H1 (cell line): ENCODE data around the gene MTFMT. TPM values are rescaled to one million over a fixed set of nuclear protein-coding genes. Genes with fewer than 3 reads are reported as not detected.
"Not testable (repeated sequence)": the region's sequence is repeated elsewhere in the genome, so short reads cannot be mapped to it uniquely, and the experiment has no call there.

ENCODE experiments used
- CTCF ChIA-PET: fragments of 300-600 bp; sonication (Branson Sonifier 250); formaldehyde crosslinking; loops from one replicate; lab custom pipeline; 2021; ENCODE audit not compliant: partially characterized antibody; lab: Charles Lee
- POLR2A ChIA-PET: fragments of 300-600 bp; sonication (Branson Sonifier 250); formaldehyde crosslinking; loops from one replicate; lab custom pipeline; 2021; ENCODE audit warnings: inconsistent platforms; ENCODE audit not compliant: partially characterized antibody; lab: Charles Lee
- DNase-seq, 2 experiments: peaks; one replicate each; pipeline versions ENCODE4 v3.0.0 to v3.0.0-alpha.2; 2010 to 2022; ENCODE audit warnings: low spot score in 2 of 2, low read depth in 1 of 2, mixed read lengths in 1 of 2
- FAIRE-seq: peaks from 2 replicates; lab custom pipeline; 2011; peaks lifted over from hg19 to GRCh38; lab: Jason Lieb, UNC
- H2AFZ ChIP-seq: 2 replicates; pipeline ENCODE4 v1.8.1; 2012; ENCODE audit warnings: low read length, inconsistent platforms
- H2AK5ac ChIP-seq: 2 replicates; pipeline ENCODE4 v1.6.1; 2013; ENCODE audit warnings: low read depth, low read length
- H2BK120ac ChIP-seq: replicated peaks from 2 replicates; pipeline ENCODE3; 2013; ENCODE audit warnings: low read depth, low read length, inconsistent platforms
- H2BK12ac ChIP-seq: 2 replicates; pipeline ENCODE4 v1.6.1; 2013; ENCODE audit warnings: low read depth, low read length
- H2BK15ac ChIP-seq: 2 replicates; pipeline ENCODE4 v1.6.1; 2013; ENCODE audit warnings: low read length
- H2BK20ac ChIP-seq: 2 replicates; pipeline ENCODE4 v1.6.1; 2013; ENCODE audit warnings: low read length
- H2BK5ac ChIP-seq: 2 replicates; pipeline ENCODE4 v1.6.1; 2013; ENCODE audit warnings: low read depth, low read length
- H3K14ac ChIP-seq: 2 replicates; pipeline ENCODE4 v1.6.1; 2013; ENCODE audit warnings: inconsistent platforms; ENCODE audit not compliant: insufficient read length
- H3K18ac ChIP-seq: 2 replicates; pipeline ENCODE4 v1.6.1; 2013; ENCODE audit warnings: low read length; ENCODE audit errors: extremely low read depth
- H3K23ac ChIP-seq: 2 replicates; pipeline ENCODE4 v1.6.1; 2013; ENCODE audit warnings: inconsistent platforms; ENCODE audit not compliant: insufficient read length
- H3K23me2 ChIP-seq: 2 replicates; pipeline ENCODE4 v1.6.1; 2013; ENCODE audit warnings: low read depth, low read length
- H3K27ac ChIP-seq: 2 replicates; pipeline ENCODE4 v1.6.1; 2011; ENCODE audit warnings: low read depth, low read length, inconsistent platforms
- H3K27me3 ChIP-seq, 4 experiments: replicated peaks in 1 of 4; 1 replicate in 1 of 4; 2 replicates in 3 of 4; pipeline versions ENCODE4 v1.6.1 to v1.8.1; 2011 to 2013; ENCODE audit warnings: low read length in 3 of 4, mild to moderate bottlenecking in 3 of 4, inconsistent platforms in 2 of 4, mixed read lengths in 2 of 4, moderate library complexity in 1 of 4; ENCODE audit not compliant: control insufficient read depth in 3 of 4, insufficient read depth in 3 of 4; ENCODE audit errors: extremely low read depth in 1 of 4
- H3K36me3 ChIP-seq, 4 experiments: 2 replicates each; pipeline versions ENCODE4 v1.6.1 to v1.8.1; 2011 to 2013; ENCODE audit warnings: mild to moderate bottlenecking in 4 of 4, low read length in 3 of 4, moderate library complexity in 2 of 4, control low read depth in 1 of 4, inconsistent platforms in 1 of 4; ENCODE audit not compliant: insufficient read depth in 4 of 4, control insufficient read depth in 2 of 4
- H3K4ac ChIP-seq: replicated peaks from 2 replicates; pipeline ENCODE3; 2013; ENCODE audit warnings: low read length, low read depth, mixed read lengths, inconsistent platforms; ENCODE audit not compliant: insufficient read length
- H3K4me1 ChIP-seq, 4 experiments: replicated peaks in 1 of 4; 1 replicate in 1 of 4; 2 replicates in 3 of 4; pipeline versions ENCODE4 v1.6.1 to v1.8.1; 2011 to 2013; ENCODE audit warnings: low read length in 3 of 4, inconsistent platforms in 2 of 4, mixed read lengths in 1 of 4; ENCODE audit not compliant: insufficient read depth in 4 of 4, control insufficient read depth in 3 of 4
- H3K4me2 ChIP-seq, 2 experiments: 2 replicates each; pipeline versions ENCODE4 v1.6.1 to v1.8.1; 2011 to 2013; ENCODE audit warnings: low read depth in 2 of 2, low read length in 2 of 2, control low read depth in 1 of 2, inconsistent platforms in 1 of 2, mild to moderate bottlenecking in 1 of 2; ENCODE audit not compliant: insufficient read depth in 1 of 2
- H3K4me3 ChIP-seq, 4 experiments: fragments of 200-600, 300-600 bp in 1 of 4; sonication (generic), shearing (Covaris generic), sonication (Bioruptor Twin) in 1 of 4; 2 replicates each; pipeline versions ENCODE4 v1.5.1 to v1.8.1; 2011 to 2016; ENCODE audit warnings: low read length in 4 of 4, low read depth in 3 of 4, control low read depth in 2 of 4, inconsistent platforms in 2 of 4, mild to moderate bottlenecking in 2 of 4, mixed read lengths in 1 of 4, moderate library complexity in 1 of 4; ENCODE audit not compliant: insufficient read depth in 2 of 4; ENCODE audit errors: extremely low read depth in 1 of 4
- H3K56ac ChIP-seq: replicated peaks from 2 replicates; pipeline ENCODE3; 2013; ENCODE audit warnings: low read depth, mild to moderate bottlenecking, mixed read lengths, low read length, inconsistent platforms; ENCODE audit not compliant: insufficient read length
- H3K79me1 ChIP-seq: 2 replicates; pipeline ENCODE4 v1.6.1; 2013; ENCODE audit warnings: low read depth, low read length, control low read depth
- H3K79me2 ChIP-seq, 2 experiments: 2 replicates each; pipeline versions ENCODE4 v1.6.1 to v1.8.1; 2012 to 2013; ENCODE audit warnings: low read length in 2 of 2, mild to moderate bottlenecking in 2 of 2, inconsistent platforms in 1 of 2; ENCODE audit not compliant: insufficient read depth in 2 of 2, control insufficient read depth in 1 of 2
- H3K9ac ChIP-seq, 4 experiments: replicated peaks in 1 of 4; 1 replicate in 1 of 4; 2 replicates in 3 of 4; pipeline versions ENCODE4 v1.6.1 to v1.8.1; 2011 to 2013; ENCODE audit warnings: low read depth in 3 of 4, low read length in 3 of 4, control low read depth in 2 of 4, mild to moderate bottlenecking in 2 of 4, moderate library complexity in 2 of 4, inconsistent platforms in 1 of 4; ENCODE audit errors: extremely low read depth in 1 of 4
- H3K9me3 ChIP-seq, 2 experiments: 2 replicates each; pipeline versions ENCODE4 v1.6.1 to v1.8.1; 2012 to 2013; ENCODE audit warnings: mild to moderate bottlenecking in 2 of 2, moderate library complexity in 2 of 2, control low read depth in 1 of 2, inconsistent platforms in 1 of 2, low read depth in 1 of 2, low read length in 1 of 2, mixed read lengths in 1 of 2; ENCODE audit not compliant: insufficient read depth in 2 of 2
- H4K20me1 ChIP-seq, 2 experiments: replicated peaks in 1 of 2; 2 replicates each; pipeline versions ENCODE3 to v1.8.1; 2011 to 2013; ENCODE audit warnings: inconsistent platforms in 2 of 2, low read length in 2 of 2, mild to moderate bottlenecking in 1 of 2; ENCODE audit not compliant: insufficient read depth in 2 of 2, control insufficient read depth in 1 of 2
- H4K5ac ChIP-seq: 2 replicates; pipeline ENCODE4 v1.6.1; 2013; ENCODE audit warnings: low read length, low read depth, mixed read lengths, inconsistent platforms; ENCODE audit not compliant: insufficient read length
- H4K8ac ChIP-seq: 2 replicates; pipeline ENCODE4 v1.8.0; 2013; ENCODE audit warnings: mild to moderate bottlenecking, moderate library complexity, low read length, inconsistent platforms; ENCODE audit not compliant: insufficient read depth; ENCODE audit errors: extremely low read depth
- H4K91ac ChIP-seq: replicated peaks from 2 replicates; pipeline ENCODE3; 2013; ENCODE audit warnings: low read length, mixed read lengths, inconsistent platforms; ENCODE audit not compliant: insufficient read length
- WGBS, 2 experiments: shearing (Covaris generic) in 1 of 2; methylation state at CpG; one replicate each; pipeline versions ENCODE4 v1.1.6 to v1.1.7; 2013 to 2015; ENCODE audit warnings: low lambda C conversion rate in 2 of 2, mixed read lengths in 2 of 2, inconsistent platforms in 1 of 2, low coverage in 1 of 2, missing lambda C conversion rate in 1 of 2; ENCODE audit not compliant: insufficient replicate concordance in 2 of 2, insufficient coverage in 1 of 2, insufficient read length in 1 of 2; ENCODE audit errors: extremely low coverage in 1 of 2, missing lambda C conversion rate in 1 of 2; 5-methylcytosine and 5-hydroxymethylcytosine counted together
- polyA plus RNA-seq, 7 experiments: library from polyadenylated mRNA; depleted of rRNA in 3 of 7; stranded (reverse) in 5 of 7; unstranded in 2 of 7; fragments of >200 nt in 5 of 7; fragments of 200-250 nt in 2 of 7; gene quantifications; 1 replicate in 5 of 7; 2 replicates in 1 of 7; 4 replicates in 1 of 7; pipeline versions ENCODE4 v1.2.1 to v1.2.3, GENCODE V29; 2011 to 2013; ENCODE audit warnings: missing spikeins in 2 of 7, mixed read lengths in 2 of 7
- total RNA-seq: library from RNA; stranded (reverse); fragmentation: NEBNext Ultra II Directional; extraction: Animal tissue kit (Norgen Biotek cat#: 25700); gene quantifications from 2 replicates; pipeline ENCODE4 v1.2.1, GENCODE V29; 2021

MTFMT gene
- total and polyA plus RNA-seq, 2 of the 8 experiments (the other 6 are each of a cell fraction or from before 2014, with no cell fraction given): 7.7 to 20.8 TPM

DNA sequence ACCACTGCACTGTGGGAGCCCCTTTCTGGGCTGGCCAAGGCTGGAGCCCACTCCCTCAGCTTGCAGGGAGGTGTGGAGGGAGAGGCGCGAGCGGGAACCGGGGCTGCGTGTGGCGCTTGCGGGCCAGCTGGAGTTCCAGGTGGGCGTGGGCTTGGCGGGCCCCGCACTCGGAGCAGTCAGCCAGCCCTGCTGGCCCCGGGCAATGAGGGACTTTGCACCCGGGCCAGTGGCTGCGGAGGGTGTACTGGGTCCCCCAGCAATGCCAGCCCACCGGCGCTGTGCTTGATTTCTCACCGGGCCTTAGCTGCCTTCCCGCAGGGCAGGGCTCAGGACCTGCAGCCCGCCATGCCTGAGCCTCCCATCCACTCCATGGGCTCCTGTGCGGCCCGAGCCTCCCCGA is 45.5 kb upstream of the MTFMT start:
- not testable (repeated sequence) for H3K27me3 ChIP-seq, H3K79me1 ChIP-seq, H3K14ac ChIP-seq, H3K4ac ChIP-seq, H3K27ac ChIP-seq, H2BK20ac ChIP-seq, H4K8ac ChIP-seq, H3K18ac ChIP-seq, H4K5ac ChIP-seq, H3K9ac ChIP-seq, H3K36me3 ChIP-seq, H3K79me2 ChIP-seq, DNase-seq, H3K9me3 ChIP-seq, H4K91ac ChIP-seq, H3K56ac ChIP-seq, H3K23me2 ChIP-seq, H3K4me1 ChIP-seq, H2AFZ ChIP-seq, FAIRE-seq, H3K4me2 ChIP-seq, H2BK12ac ChIP-seq, H2AK5ac ChIP-seq, H2BK120ac ChIP-seq, H3K23ac ChIP-seq, H4K20me1 ChIP-seq, H2BK15ac ChIP-seq, H3K4me3 ChIP-seq, H2BK5ac ChIP-seq
- ChIA-PET POLR2A (interaction anchor here (1.0 to 1.1 kb wide), 2 partner anchors 14 to 21 kb away, joined by 3 read pairs; no protein-coding TSS in a partner anchor), CTCF (interaction anchor here (1.5 to 32.9 kb wide), 6 partner anchors 10 to 41 kb away, joined by 7 to 1213 read pairs (median 52); partner anchors contain the start of genes RASL12 and SLC51B)
- WGBS, 2 experiments: 95% methylated on average over 15 of the region's 22 CpGs; no CpG with 5 or more reads in 1 of the 2 experiments
